H54 (cell line): ENCODE data around the gene GCNT2.
"Not testable (repeated sequence)": the region's sequence is repeated elsewhere in the genome, so short reads cannot be mapped to it uniquely, and the experiment has no call there.

Source experiments
- DNase-seq: peaks from one replicate; pipeline ENCODE4 v3.0.0; 2011; ENCODE audit warnings: low spot score, mixed read lengths; ENCODE audit not compliant: insufficient read length
- FAIRE-seq: peaks from 3 replicates; lab custom pipeline; 2011; peaks lifted over from hg19 to GRCh38; lab: Jason Lieb, UNC
- POLR2A ChIP-seq: IDR thresholded peaks from 2 replicates; pipeline ENCODE4 v1.6.1; 2011; ENCODE audit warnings: low read depth, mild to moderate bottlenecking, low read length

Gene GCNT2

GRCh38 chr6:10641528-10641927, 120.4 kb downstream of the GCNT2 start:
- no peak for FAIRE-seq
- DNase-seq = no peak
- no peak for TF ChIP-seq POLR2A

GRCh38 chr6:10643201-10643651, 122.1 kb downstream of the GCNT2 start:
- no peak for DNase-seq
- no peak for TF ChIP-seq POLR2A
- no peak for FAIRE-seq

- TF ChIP-seq POLR2A = no peak
- FAIRE-seq = no peak
- DNase-seq = no peak
These were observed 123.1 kb downstream of the GCNT2 start for GRCh38 chr6:10644225-10644624.

GRCh38 chr6:10655508-10656055, 134.4 kb downstream of the GCNT2 start:
- no peak for TF ChIP-seq POLR2A
- FAIRE-seq (no peak), DNase-seq (no peak)

GRCh38 chr6:10658910-10659698, 138.0 kb downstream of the GCNT2 start:
- no peak for FAIRE-seq
- DNase-seq = no peak
- no peak for TF ChIP-seq POLR2A

DNA sequence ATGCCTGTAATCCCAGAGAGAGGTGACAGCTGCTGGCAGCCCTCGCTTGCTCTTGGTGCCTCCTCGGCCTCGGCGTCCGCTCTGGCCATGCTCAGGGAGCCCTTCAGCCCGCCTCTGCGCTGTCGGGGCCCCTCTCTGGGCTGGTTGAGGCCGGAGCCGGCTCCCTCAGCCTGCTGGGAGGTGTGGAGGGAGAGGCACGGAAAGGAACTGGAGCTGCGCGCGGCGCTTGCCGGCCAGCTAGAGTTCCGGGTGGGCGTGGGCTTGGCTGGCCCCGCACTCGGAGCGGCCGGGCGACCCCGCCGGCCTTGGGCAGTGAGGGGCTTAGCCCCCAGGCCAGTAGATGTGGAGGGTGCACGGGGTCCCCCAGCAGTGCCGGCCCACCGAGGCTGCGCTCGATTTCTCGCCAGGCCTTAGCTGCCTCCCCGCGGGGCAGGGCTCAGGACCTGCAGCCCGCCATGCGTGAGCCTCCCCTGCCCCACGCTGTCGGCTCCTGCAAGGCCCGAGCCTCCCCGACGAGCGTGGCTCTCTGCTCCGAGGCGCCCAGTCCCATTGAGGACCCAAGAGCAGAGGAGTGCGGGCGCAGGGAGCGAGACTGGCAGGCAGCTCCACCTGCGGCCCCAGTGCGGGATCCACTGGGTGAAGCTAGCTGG, 138.7 kb downstream of the GCNT2 start:
- no peak for TF ChIP-seq POLR2A
- DNase-seq = no peak
- FAIRE-seq = no peak

- DNase-seq, FAIRE-seq: not testable (repeated sequence)
These were observed 139.5 kb downstream of the GCNT2 start for GRCh38 chr6:10660431-10661191.

GRCh38 chr6:10662207-10662606, 141.1 kb downstream of the GCNT2 start:
- DNase-seq = no peak
- FAIRE-seq = no peak
- TF ChIP-seq POLR2A = no peak

DNA sequence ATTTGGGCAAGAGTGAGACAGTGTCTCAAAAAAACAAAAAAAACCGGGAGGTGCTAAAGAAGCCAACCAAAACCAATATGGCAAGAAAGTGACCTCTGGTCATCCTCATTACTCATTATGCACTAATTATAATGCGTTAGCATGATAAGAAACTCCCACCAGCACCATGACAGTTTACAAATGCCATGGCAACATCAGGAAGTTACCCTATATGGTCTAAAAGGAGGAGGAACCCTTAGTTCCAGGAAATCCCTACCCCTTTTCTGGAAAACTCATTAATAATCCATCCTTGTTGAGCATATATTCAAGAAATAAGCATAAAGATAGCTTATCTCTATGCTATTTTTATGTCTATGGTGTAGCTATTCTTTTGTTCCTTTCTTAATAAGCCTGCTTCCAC, 141.6 kb downstream of the GCNT2 start:
- DNase-seq (no peak), FAIRE-seq (no peak)
- no peak for TF ChIP-seq POLR2A

DNA sequence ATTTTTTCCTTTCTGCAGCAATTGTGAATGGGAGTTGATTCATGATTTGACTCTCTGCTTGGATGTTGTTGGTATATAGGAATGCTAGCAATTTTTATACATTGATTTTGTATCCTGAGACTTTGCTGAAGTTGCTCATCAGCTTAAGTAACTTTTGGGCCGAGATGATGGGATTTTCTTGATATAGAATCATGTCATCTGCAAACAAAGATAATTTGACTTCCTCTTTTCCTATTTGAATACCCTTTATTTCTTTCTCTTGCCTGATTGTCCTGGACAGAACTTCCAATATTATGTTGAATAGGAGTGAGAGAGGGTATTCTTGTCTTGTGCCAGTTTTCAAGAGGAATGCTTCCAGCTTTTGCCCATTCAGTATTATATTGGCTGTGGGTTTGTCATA, 144.4 kb downstream of the GCNT2 start:
- not testable (repeated sequence) for DNase-seq, FAIRE-seq

GRCh38 chr6:10668126-10668917, 147.2 kb downstream of the GCNT2 start:
- DNase-seq = no peak
- TF ChIP-seq POLR2A = no peak

DNA sequence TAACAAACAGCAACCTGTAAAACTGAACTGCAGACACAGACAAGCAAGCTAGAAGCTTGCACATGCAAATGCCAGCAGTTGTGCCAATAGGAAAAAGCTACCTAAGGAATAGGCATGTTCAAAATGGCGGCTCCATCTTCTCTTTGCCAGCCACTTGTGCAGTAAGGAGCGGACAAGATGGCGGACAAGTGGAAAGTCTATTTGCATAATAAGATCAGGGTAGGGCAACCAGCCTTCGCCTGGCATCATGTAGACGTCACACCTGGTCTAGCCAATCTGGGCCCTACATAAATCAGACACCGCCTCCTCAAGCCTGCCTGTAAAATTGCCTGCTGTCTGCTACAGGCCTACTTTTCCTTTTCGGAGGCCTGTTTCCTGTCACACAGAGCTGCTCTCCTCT, 155.3 kb downstream of the GCNT2 start:
- FAIRE-seq = no peak
- no peak for DNase-seq
- TF ChIP-seq POLR2A = no peak

More at GRCh38 chr6:10668126-10668917, 147.2 kb downstream of the GCNT2 start:
- FAIRE-seq = no peak

GRCh38 chr6:10678456-10678855, 157.3 kb downstream of the GCNT2 start:
- FAIRE-seq (no peak), DNase-seq (no peak)
- no peak for TF ChIP-seq POLR2A
